Neural cell (in vitro differentiated cells): ENCODE results near the gene TDG. TPM values are rescaled to one million over a fixed set of nuclear protein-coding genes. Genes with fewer than 3 reads are reported as not detected.
A peak's percentile ranks its signal among the peaks of the same experiment; 100 is the strongest.

ENCODE experiments used
- H2AFZ ChIP-seq: fragments of 200-600, 300-800 bp; sonication (generic), shearing (Covaris generic); 2 replicates; pipeline ENCODE4 v1.6.0; 2014; ENCODE audit warnings: low read depth, mild to moderate bottlenecking, antibody characterized with exemption, low read length, moderate library complexity
- H3F3A ChIP-seq: fragments of 200-600 bp; shearing (Covaris generic); 2 replicates; pipeline ENCODE4 v1.6.1; 2016; ENCODE audit warnings: mild to moderate bottlenecking, moderate library complexity, mixed read lengths, antibody characterized with exemption, low read length; ENCODE audit not compliant: insufficient read depth, poor library complexity, severe bottlenecking
- H3K27ac ChIP-seq: fragments of 200-600, 300-800 bp; sonication (generic), shearing (Covaris generic); 2 replicates; pipeline ENCODE4 v1.5.1; 2014; ENCODE audit warnings: mild to moderate bottlenecking, low read length, moderate library complexity
- H3K27me3 ChIP-seq: fragments of 300-800, 200-600 bp; sonication (generic), shearing (Covaris generic); 2 replicates; pipeline ENCODE4 v1.6.0; 2014; ENCODE audit warnings: mild to moderate bottlenecking, low read depth, low read length, moderate library complexity; ENCODE audit not compliant: insufficient read depth
- H3K36me3 ChIP-seq: fragments of 300-800, 200-600 bp; sonication (generic), shearing (Covaris generic); 2 replicates; pipeline ENCODE4 v1.5.1; 2014; ENCODE audit warnings: mild to moderate bottlenecking, antibody characterized with exemption, low read length, moderate library complexity; ENCODE audit not compliant: insufficient read depth
- H3K4me2 ChIP-seq: fragments of 300-800, 200-600 bp; sonication (generic), shearing (Covaris generic); 2 replicates; pipeline ENCODE4 v1.6.0; 2014; ENCODE audit warnings: mild to moderate bottlenecking, low read length
- H3K4me3 ChIP-seq: fragments of 300-800, 200-600 bp; sonication (generic), shearing (Covaris generic); 2 replicates; pipeline ENCODE4 v1.5.1; 2014; ENCODE audit warnings: mild to moderate bottlenecking, low read length, moderate library complexity
- H3K79me2 ChIP-seq: fragments of 200-600 bp; shearing (Covaris generic); replicated peaks from 2 replicates; pipeline ENCODE4 v1.6.0; 2014; ENCODE audit warnings: mild to moderate bottlenecking, low read length, moderate library complexity; ENCODE audit not compliant: insufficient read depth
- H3K9ac ChIP-seq: fragments of 300-800, 200-600 bp; sonication (generic), shearing (Covaris generic); 2 replicates; pipeline ENCODE4 v1.6.1; 2016; ENCODE audit warnings: mild to moderate bottlenecking, low read length, mixed read lengths
- H3K9me2 ChIP-seq: fragments of 200-600 bp; shearing (Covaris generic); 2 replicates; pipeline ENCODE4 v1.6.1; 2016; ENCODE audit warnings: mild to moderate bottlenecking, low read length, mixed read lengths; ENCODE audit not compliant: insufficient read depth
- H3K9me3 ChIP-seq: fragments of 200-600, 300-800 bp; sonication (generic), shearing (Covaris generic); 2 replicates; pipeline ENCODE4 v1.6.1; 2016; ENCODE audit warnings: mild to moderate bottlenecking, mixed run types, low read length, moderate library complexity, mixed read lengths
- H4K20me1 ChIP-seq: fragments of 200-600 bp; shearing (Covaris generic); 2 replicates; pipeline ENCODE4 v1.6.1; 2016; ENCODE audit warnings: mild to moderate bottlenecking, mixed run types; ENCODE audit not compliant: insufficient read depth
- CTCF ChIP-seq: fragments of 450-650 bp; IDR thresholded peaks from 2 replicates; pipeline ENCODE4 v1.5.1; 2014; ENCODE audit warnings: antibody characterized with exemption, mild to moderate bottlenecking, moderate library complexity; ENCODE audit not compliant: poor library complexity, severe bottlenecking
- EP300 ChIP-seq: fragments of 450-650 bp; conservative IDR thresholded peaks from 2 replicates; pipeline ENCODE4 v1.6.1; 2014; ENCODE audit warnings: antibody characterized with exemption, mild to moderate bottlenecking, moderate library complexity; ENCODE audit not compliant: poor library complexity, severe bottlenecking
- EZH2 ChIP-seq: fragments of 200-600, 300-800 bp; shearing (Covaris generic), sonication (generic); IDR thresholded peaks from 2 replicates; pipeline ENCODE4 v1.6.1; 2014; ENCODE audit warnings: antibody characterized with exemption, low read length, borderline replicate concordance, mild to moderate bottlenecking; ENCODE audit not compliant: insufficient read depth, poor library complexity, severe bottlenecking
- MXI1 ChIP-seq: fragments of 450-650 bp; conservative IDR thresholded peaks from 2 replicates; pipeline ENCODE4 v1.6.1; 2014; ENCODE audit warnings: antibody characterized with exemption, mild to moderate bottlenecking; ENCODE audit not compliant: poor library complexity, severe bottlenecking
- POLR2AphosphoS5 ChIP-seq: IDR thresholded peaks from 2 replicates; pipeline ENCODE4 v1.6.1; 2012
- RAD21 ChIP-seq: fragments of 450-650 bp; conservative IDR thresholded peaks from 2 replicates; pipeline ENCODE4 v1.6.1; 2014; ENCODE audit warnings: antibody characterized with exemption, mild to moderate bottlenecking, moderate library complexity
- SMC3 ChIP-seq: fragments of 450-650 bp; conservative IDR thresholded peaks from 2 replicates; pipeline ENCODE4 v1.6.1; 2014; ENCODE audit warnings: antibody characterized with exemption, mild to moderate bottlenecking, moderate library complexity; ENCODE audit not compliant: poor library complexity
- TAF1 ChIP-seq: IDR thresholded peaks from 2 replicates; pipeline ENCODE4 v1.6.1; 2012; ENCODE audit warnings: low read depth
- polyA plus RNA-seq: library from polyadenylated mRNA; depleted of rRNA; stranded (reverse); fragments of >200 nt; gene quantifications from 2 replicates; pipeline ENCODE4 v1.2.3, GENCODE V29; 2014
- TF ChIP-seq, protein P1 (sequence below): IDR thresholded peaks from 2 replicates; pipeline ENCODE4 v1.6.1; 2012; ENCODE audit warnings: borderline replicate concordance

Gene TDG
- polyA plus RNA-seq, 1 donor from 2014 or later, result 128 TPM

DNA sequence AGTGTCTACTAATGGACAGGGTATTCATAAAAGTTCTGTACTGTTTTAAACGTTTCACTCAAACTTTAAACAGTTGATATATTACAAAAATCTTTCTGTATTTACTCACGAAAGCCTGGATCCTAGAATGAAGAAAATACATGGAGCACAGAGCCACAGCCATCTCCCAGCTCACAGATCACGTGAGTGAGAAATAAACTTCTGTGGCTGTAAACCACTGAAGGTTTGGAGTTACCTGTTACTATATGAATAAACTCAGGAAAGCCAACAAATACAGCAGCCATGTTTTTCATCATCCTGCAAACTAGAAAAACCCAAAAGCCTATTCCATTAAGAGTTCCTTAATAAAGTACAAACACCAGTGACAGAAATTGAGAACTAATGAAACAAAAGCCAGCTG, 867 bp upstream of the TDG start:
- Histone ChIP-seq H3K27me3 (no peaks in the 10 kb centered on the region), H2AFZ (peak overlapping the region; percentile 93)

DNA sequence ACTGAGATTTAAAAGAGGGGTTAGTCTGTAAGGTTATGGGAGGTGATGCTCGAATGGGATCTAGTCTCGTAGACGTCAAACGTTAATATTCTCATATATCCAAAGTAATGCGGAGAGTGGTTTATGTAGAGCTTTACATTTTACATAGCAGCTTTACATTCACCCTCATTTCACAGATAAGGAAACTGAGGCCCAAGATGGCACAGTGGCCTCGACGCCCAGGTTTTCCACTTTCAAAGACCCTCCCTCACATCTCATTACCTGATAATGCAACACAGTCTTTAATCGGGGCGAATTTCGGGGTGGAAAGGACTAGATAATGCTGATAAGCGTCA, 450 bp upstream of the TDG start:
- H3K4me3 ChIP-seq, result peak overlapping the region; percentile 70
- H3K4me2 ChIP-seq, result peak overlapping the region; percentile 97
- H3K36me3 ChIP-seq, result no peaks in the 10 kb centered on the region
- no peaks in the 10 kb centered on the region for H3K27me3 ChIP-seq
- peak overlapping the region; percentile 96 for H3K9ac ChIP-seq
- no peaks in the 10 kb centered on the region for H3K9me3 ChIP-seq
- H3F3A ChIP-seq, result no peaks in the 10 kb centered on the region
- H4K20me1 ChIP-seq, result no peaks in the 10 kb centered on the region
- no peak for TF ChIP-seq EP300
- TF ChIP-seq CTCF, result no peak
- TF ChIP-seq POLR2AphosphoS5, result no peak
- TF ChIP-seq TAF1, result no peak
- TF ChIP-seq SMC3, result no peak
- no peak for TF ChIP-seq RAD21
- TF ChIP-seq EZH2, result no peak
- TF ChIP-seq, protein P1, sequence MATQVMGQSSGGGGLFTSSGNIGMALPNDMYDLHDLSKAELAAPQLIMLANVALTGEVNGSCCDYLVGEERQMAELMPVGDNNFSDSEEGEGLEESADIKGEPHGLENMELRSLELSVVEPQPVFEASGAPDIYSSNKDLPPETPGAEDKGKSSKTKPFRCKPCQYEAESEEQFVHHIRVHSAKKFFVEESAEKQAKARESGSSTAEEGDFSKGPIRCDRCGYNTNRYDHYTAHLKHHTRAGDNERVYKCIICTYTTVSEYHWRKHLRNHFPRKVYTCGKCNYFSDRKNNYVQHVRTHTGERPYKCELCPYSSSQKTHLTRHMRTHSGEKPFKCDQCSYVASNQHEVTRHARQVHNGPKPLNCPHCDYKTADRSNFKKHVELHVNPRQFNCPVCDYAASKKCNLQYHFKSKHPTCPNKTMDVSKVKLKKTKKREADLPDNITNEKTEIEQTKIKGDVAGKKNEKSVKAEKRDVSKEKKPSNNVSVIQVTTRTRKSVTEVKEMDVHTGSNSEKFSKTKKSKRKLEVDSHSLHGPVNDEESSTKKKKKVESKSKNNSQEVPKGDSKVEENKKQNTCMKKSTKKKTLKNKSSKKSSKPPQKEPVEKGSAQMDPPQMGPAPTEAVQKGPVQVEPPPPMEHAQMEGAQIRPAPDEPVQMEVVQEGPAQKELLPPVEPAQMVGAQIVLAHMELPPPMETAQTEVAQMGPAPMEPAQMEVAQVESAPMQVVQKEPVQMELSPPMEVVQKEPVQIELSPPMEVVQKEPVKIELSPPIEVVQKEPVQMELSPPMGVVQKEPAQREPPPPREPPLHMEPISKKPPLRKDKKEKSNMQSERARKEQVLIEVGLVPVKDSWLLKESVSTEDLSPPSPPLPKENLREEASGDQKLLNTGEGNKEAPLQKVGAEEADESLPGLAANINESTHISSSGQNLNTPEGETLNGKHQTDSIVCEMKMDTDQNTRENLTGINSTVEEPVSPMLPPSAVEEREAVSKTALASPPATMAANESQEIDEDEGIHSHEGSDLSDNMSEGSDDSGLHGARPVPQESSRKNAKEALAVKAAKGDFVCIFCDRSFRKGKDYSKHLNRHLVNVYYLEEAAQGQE, result no peak
- no peak for TF ChIP-seq MXI1
- H2AFZ ChIP-seq, result peak overlapping the region; percentile 93
- peaks cover 54% of the 10 kb centered on the region for H3K79me2 ChIP-seq
- H3K9me2 ChIP-seq, result no peaks in the 10 kb centered on the region
- peak overlapping the region; percentile 94 for H3K27ac ChIP-seq

More for the DNA sequence above, 867 bp upstream of the TDG start:
- no peaks in the 10 kb centered on the region for H3K36me3 ChIP-seq
- H3F3A ChIP-seq, result no peaks in the 10 kb centered on the region
- no peaks in the 10 kb centered on the region for H4K20me1 ChIP-seq
- H3K9ac ChIP-seq, result peak overlapping the region; percentile 96
- peak overlapping the region; percentile 94 for H3K27ac ChIP-seq
- H3K79me2 ChIP-seq, result peaks cover 50% of the 10 kb centered on the region
- no peaks in the 10 kb centered on the region for H3K9me2 ChIP-seq
- peak overlapping the region; percentile 70 for H3K4me3 ChIP-seq
- H3K4me2 ChIP-seq, result peak overlapping the region; percentile 97
- no peak for TF ChIP-seq TAF1
- TF ChIP-seq RAD21, result no peak
- no peak for TF ChIP-seq EZH2
- no peak for TF ChIP-seq SMC3
- no peak for TF ChIP-seq POLR2AphosphoS5
- TF ChIP-seq, protein P1, result no peak
- no peak for TF ChIP-seq EP300
- TF ChIP-seq CTCF, result no peak
- no peak for TF ChIP-seq MXI1
- no peaks in the 10 kb centered on the region for H3K9me3 ChIP-seq
